PFSK-1 (cell line): Measurements from ENCODE around the gene LGALS7.

ENCODE experiments used
- FOXP2 ChIP-seq: optimal IDR thresholded peaks from 2 replicates; pipeline ENCODE3; 2011; ENCODE audit warnings: borderline replicate concordance, control low read depth, inconsistent platforms; ENCODE audit not compliant: insufficient read depth; ENCODE audit errors: extremely low read length, extremely low read depth
- POLR2AphosphoS5 ChIP-seq: IDR thresholded peaks from 2 replicates; pipeline ENCODE4 v1.6.1; 2012; ENCODE audit warnings: low read depth, mild to moderate bottlenecking, control low read depth, low read length, moderate library complexity
- TAF1 ChIP-seq: IDR thresholded peaks from 2 replicates; pipeline ENCODE4 v1.6.1; 2012; ENCODE audit warnings: low read length, control low read depth, borderline replicate concordance; ENCODE audit not compliant: insufficient read depth

DNA sequence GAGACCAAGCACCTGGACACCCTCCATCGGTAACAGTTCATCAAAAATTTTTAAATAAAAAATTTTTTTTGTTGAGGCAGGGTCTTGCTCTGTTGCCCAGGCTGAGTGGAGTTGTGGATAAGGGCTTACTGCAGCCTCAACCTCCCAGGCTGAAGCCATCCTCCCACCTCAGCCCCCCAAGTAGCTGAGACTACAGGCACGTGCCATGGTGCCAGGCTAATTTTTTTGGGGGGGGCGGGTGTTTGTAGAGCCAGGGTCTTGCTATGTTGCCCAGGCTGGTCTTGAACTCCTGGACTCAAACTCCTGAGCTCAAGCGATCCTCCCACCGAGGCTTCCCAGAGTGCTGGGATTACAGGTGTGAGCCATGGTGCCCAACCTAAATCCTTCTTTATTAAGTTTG is 20.4 kb upstream of the LGALS7 start:
- no peak for TF ChIP-seq TAF1
- TF ChIP-seq POLR2AphosphoS5: no peak
- no peak for TF ChIP-seq FOXP2
